HG03097 (cell line): ENCODE measurements around the gene TBX10.

ENCODE experiments used
- ATAC-seq: cut with Tn5 transposase; IDR thresholded peaks from one replicate; pipeline ENCODE4 v1.9.1; 2021; ENCODE audit not compliant: unreplicated experiment, low FRiP score

Gene TBX10

DNA sequence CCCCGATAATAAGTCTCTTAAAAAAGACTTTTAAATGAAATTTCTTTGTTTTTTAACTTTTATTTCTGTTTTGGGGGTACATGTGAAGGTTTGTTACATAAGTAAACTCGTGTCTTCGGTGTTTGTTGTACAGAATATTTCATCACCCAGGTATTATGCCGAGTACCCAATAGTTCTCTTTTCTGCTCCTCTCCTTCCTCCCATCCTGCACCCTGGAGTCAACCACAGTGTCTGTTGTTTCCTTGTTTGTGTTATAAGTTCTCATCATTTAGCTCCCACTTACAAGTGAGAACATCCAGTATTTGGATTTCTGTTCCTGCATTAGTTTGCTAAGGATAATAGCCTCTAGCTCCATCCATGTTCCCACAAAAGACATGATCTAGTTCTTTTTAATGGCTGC, 57.6 kb downstream of the TBX10 start:
- ATAC-seq = no peak

GRCh38 chr11:67581469-67581868, 58.1 kb downstream of the TBX10 start:
- no peak for ATAC-seq
